Activated T-cell treated with anti-CD3 and anti-CD28 coated beads, Interleukin-2, amount 50 U/mL, for 24 hours (primary cell): ENCODE results near the gene DIS3L.
"Not testable (repeated sequence)": the region's sequence is repeated elsewhere in the genome, so short reads cannot be mapped to it uniquely, and the experiment has no call there.

ENCODE experiments used
- DNase-seq: peaks from one replicate; pipeline ENCODE4 v3.0.0-alpha.2; 2020
- H3K27ac Mint-ChIP-seq: 2 replicates; pipeline ENCODE4 v1.8.0; 2020; ENCODE audit warnings: mild to moderate bottlenecking, mixed read lengths
- H3K27me3 Mint-ChIP-seq: 2 replicates; pipeline ENCODE4 v1.8.0; 2020; ENCODE audit warnings: mixed read lengths
- H3K36me3 Mint-ChIP-seq: 2 replicates; pipeline ENCODE4 v1.8.0; 2020; ENCODE audit warnings: low read depth, mixed read lengths
- H3K4me1 Mint-ChIP-seq: 2 replicates; pipeline ENCODE4 v1.8.0; 2020; ENCODE audit warnings: low read depth, mixed read lengths
- H3K4me3 Mint-ChIP-seq: 2 replicates; pipeline ENCODE4 v1.8.0; 2020; ENCODE audit warnings: mild to moderate bottlenecking, moderate library complexity, mixed read lengths
- H3K9me3 Mint-ChIP-seq: 2 replicates; pipeline ENCODE4 v1.8.0; 2020; ENCODE audit warnings: mixed read lengths

Gene DIS3L

DNA sequence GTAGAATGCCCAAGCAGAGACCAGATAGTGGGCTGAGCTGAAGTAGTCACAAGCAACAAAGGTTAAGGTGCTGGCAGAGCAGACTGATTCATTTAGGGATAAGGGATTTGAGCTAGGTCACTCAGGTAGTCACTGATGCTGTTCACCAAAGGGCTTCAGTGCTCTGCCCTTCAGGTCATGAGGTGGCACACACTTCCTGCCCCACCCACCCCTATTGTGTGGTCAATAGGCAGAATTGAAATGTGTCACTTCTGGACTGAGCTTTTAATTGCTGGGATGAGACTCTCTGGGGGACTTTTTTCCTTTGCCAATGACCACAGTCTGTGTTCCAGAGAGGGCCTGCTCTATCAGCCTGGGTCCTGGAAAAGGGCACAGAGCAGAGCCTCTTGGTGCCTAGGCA is 2.9 kb upstream of the DIS3L start:
- peak overlapping the region; percentile 23 for H3K27ac Mint-ChIP-seq
- H3K27me3 Mint-ChIP-seq = no peaks in the 10 kb centered on the region
- no peak for DNase-seq
- peaks cover 21% of the 10 kb centered on the region for H3K36me3 Mint-ChIP-seq
- H3K4me3 Mint-ChIP-seq = no peak overlapping the region
- H3K9me3 Mint-ChIP-seq = no peaks in the 10 kb centered on the region
- peaks cover 39% of the 10 kb centered on the region for H3K4me1 Mint-ChIP-seq

DNA sequence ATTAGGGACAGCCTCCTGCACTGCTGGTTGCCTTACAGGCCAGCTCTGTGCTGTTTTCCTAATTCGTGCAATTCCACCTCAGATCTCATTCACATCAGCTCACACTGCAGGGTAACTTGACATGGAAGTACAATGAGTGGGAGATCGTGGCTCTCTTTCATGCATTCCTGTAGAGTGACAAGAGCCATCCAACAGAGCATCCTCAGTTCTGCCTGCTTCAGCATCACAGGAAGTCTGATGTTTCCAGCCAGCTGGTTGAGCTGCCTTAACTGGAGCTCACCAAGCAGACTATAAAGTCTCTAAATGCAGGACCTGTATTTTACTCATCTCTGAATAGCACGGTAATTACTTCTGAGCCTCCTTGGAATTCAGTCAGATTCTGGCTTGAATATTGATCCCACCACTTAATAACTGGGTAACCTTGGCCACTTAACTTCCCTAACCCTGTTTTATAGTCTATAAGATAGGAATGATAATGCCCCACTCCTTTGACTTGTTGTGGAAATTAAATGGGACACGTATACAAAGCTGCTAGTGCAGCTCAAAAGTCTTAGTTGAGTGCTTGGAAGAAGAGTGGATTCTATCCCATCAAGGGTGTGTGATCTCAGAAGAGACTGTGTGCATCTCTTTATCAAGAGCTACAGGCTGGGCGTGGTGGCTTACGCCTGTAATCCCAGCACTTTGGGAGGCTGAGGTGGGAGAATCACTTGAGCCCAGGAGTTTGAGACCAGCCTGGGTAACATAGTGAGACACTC is 1.4 kb upstream of the DIS3L start:
- Mint-ChIP-seq H3K4me3 (peak overlapping the region; percentile 83), H3K27ac (peak overlapping the region; percentile 93), H3K27me3 (no peaks in the 10 kb centered on the region), H3K9me3 (no peaks in the 10 kb centered on the region), H3K36me3 (peaks cover 35% of the 10 kb centered on the region), H3K4me1 (peaks cover 52% of the 10 kb centered on the region)
- no peak for DNase-seq

DNA sequence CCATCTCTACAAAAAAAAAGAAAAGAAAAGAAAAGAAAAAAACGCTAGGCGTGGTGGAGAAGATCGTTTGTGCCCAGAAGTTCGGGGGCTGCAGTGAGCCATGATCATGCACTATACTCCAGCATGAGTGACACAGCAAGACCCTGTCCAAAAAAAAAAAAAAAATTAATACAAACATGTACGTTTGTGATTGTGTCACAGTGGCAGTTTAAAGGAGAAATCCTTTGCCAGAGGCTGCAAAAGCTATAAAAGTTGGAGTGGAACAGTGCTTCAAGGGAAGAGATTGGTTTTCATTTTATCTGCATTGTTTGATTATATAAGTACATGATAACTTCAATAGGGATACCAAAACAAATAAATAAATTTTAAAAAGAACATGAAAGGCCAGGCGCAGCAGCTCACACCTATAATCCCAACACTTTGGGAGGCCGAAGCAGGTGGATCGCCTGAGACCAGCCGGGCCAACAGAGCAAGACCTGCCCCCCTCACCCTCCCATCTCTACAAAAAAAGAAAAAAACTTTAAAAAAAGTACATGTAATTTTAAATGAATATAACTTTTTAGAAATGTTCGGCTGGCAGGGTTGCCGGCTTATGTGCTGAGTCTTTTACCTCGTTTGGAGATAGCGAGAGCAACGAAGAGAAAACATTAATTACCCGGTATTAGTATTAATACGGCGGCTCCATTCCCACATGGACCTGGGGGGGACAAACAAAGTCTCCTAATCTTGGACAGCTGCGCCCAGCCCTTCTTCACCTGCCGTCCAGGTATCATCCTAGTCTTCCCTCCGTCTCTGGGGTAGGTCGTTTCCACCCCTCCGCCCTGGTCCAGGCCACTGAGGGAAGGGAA is 573 bp upstream of the DIS3L start:
- H3K27ac Mint-ChIP-seq = peak overlapping the region; percentile 93
- peaks cover 53% of the 10 kb centered on the region for H3K4me1 Mint-ChIP-seq
- H3K4me3 Mint-ChIP-seq = peak overlapping the region; percentile 83
- no peaks in the 10 kb centered on the region for H3K27me3 Mint-ChIP-seq
- H3K9me3 Mint-ChIP-seq = no peaks in the 10 kb centered on the region
- DNase-seq = no peak
- peaks cover 40% of the 10 kb centered on the region for H3K36me3 Mint-ChIP-seq

DNA sequence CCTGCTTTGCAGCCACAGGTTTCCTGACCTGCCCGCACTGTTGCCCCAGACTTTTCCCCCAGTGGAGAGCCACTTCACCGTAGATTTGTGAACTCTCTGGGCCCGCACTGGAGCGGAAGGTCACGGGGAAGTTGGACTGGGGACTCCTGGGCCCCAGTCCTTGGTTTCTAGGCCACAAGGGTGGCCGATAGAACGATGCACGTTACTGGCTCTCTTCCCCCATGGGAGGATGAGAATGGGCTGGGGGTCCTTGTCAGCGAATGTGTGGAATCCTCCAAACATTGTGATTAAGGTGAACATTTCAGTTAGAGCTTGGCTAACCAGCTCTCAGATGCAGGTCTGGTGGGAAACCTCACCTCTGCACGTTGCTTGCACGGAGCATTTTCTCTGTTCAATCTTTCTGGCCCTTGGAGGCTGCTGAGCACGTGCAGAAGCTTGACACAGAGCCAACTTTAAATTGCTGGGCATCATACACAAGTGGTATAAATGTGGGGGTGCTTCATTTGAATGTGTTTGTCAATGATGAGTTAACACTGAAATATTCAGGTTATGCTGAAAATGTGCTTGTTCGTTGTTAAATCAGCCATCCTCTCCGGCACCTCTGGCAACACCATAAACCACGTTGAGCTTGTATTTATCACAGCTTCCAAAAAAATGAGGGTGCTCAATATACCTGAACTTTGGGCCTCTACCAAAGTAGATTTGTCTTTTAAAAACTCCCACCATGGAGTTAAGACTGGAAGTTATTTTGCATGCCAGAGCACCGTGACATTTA is 976 bp downstream of the DIS3L start:
- H3K27ac Mint-ChIP-seq = peak overlapping the region; percentile 95
- DNase-seq = no peak
- H3K4me3 Mint-ChIP-seq = peak overlapping the region; percentile 88
- peaks cover 53% of the 10 kb centered on the region for H3K36me3 Mint-ChIP-seq
- peaks cover 53% of the 10 kb centered on the region for H3K4me1 Mint-ChIP-seq
- H3K27me3 Mint-ChIP-seq = no peaks in the 10 kb centered on the region
- H3K9me3 Mint-ChIP-seq = no peaks in the 10 kb centered on the region

DNA sequence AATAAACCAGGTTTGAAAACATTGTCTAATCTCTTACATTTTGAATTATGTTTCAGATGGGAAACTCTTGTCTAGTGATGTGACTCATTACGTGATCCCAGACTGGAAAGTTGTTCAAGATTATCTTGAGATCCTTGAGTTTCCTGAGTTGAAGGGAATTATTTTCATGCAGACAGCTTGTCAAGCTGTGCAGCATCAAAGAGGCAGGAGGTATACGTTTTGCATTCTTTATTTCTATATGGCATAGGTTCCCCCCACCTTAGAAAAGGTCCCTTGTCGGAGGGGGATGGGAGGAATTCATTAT is 1.5 kb downstream of the DIS3L start:
- no peaks in the 10 kb centered on the region for H3K27me3 Mint-ChIP-seq
- no peaks in the 10 kb centered on the region for H3K9me3 Mint-ChIP-seq
- peaks cover 55% of the 10 kb centered on the region for H3K36me3 Mint-ChIP-seq
- peaks cover 53% of the 10 kb centered on the region for H3K4me1 Mint-ChIP-seq
- peak overlapping the region; percentile 88 for H3K4me3 Mint-ChIP-seq
- no peak for DNase-seq
- peak overlapping the region; percentile 95 for H3K27ac Mint-ChIP-seq

DNA sequence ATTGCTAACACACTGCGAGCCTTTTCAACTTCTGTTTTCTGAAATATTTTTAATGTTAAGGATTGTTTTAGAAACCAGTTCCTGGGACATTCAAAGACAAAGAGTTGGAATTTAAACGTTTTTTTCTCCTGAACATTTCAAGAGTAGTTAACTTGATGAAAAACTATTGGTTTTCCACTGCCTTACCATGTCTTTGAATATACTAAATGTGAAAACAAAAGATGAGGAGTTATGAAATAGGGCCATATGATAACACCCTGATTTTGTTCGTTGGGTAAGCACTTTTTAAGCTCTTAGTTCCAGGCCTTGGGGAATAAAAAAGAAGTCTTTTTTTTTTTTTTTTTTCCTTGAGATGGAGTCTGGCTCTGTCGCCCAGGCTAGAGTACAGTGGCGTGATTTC is 2.8 kb downstream of the DIS3L start:
- Mint-ChIP-seq H3K27ac (no peak overlapping the region), H3K27me3 (no peaks in the 10 kb centered on the region), H3K4me3 (no peak overlapping the region), H3K4me1 (peaks cover 43% of the 10 kb centered on the region), H3K9me3 (no peaks in the 10 kb centered on the region), H3K36me3 (peaks cover 66% of the 10 kb centered on the region)
- no peak for DNase-seq

DNA sequence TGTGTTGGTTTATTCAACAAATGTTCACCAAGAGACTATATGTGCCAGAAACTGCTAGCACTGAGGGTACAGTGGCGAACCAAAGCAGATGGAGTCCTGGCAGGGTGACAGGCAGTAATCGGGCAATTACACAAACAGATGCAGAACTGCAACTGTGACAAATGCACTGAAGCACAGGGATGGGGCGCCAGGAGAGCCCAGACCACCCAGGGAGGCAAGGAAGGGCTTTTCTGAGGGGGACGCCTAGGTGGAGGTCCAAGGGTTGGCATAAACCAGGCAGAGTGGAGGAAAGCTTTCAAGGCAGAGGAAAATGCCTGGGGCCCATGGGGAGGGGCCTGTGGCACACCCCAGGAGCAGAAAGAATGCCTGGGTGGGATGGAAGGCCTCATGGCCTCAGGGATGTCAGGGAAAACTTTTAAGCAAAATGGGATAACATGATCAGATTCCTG is 5.5 kb downstream of the DIS3L start:
- peak overlapping the region; percentile 57 for H3K27ac Mint-ChIP-seq
- H3K27me3 Mint-ChIP-seq = no peaks in the 10 kb centered on the region

DNA sequence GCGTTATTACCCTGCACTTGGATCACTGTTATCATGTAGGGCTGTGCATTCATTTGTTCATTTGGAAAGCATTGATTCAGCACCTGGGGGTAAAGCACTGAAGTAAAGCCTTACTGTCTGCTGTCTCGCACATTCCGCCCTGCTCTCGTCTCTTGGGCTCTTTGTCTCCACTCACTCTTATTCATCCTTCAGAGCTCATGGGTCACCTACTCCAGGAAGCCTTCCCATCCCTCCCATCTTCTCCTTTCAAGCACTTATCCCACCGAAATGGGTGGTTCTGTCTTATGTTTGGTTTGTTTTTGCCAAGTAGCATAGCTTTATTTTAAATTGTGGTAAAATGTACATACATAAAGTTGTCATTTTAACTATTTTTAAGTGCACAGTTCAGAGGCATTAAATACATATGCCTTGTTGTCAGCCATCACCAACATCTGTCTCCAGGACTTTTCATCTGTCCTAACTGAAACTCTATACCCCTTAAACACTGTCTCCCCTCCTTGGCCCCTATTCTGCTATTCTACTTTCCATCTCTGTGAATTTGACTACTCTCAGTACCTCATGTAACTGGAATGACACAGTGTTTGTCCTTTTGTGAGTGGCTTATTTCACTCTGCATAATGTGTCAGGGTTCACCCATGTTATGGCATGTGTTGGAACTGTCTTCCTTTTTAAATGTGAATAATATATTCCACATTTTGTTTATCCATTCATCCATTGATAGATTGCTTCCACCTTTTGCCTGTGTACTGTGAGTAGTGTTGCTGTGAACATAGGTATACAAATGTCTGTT is 9.3 kb downstream of the DIS3L start:
- H3K27ac Mint-ChIP-seq = no peak overlapping the region
- no peaks in the 10 kb centered on the region for H3K27me3 Mint-ChIP-seq
- H3K4me1 Mint-ChIP-seq = peaks cover under 1% of the 10 kb centered on the region
- peaks cover 65% of the 10 kb centered on the region for H3K36me3 Mint-ChIP-seq
- H3K9me3 Mint-ChIP-seq = no peaks in the 10 kb centered on the region
- H3K4me3 Mint-ChIP-seq = no peak overlapping the region
- no peak for DNase-seq

More for the DNA sequence above, 5.5 kb downstream of the DIS3L start:
- no peaks in the 10 kb centered on the region for H3K9me3 Mint-ChIP-seq
- H3K4me1 Mint-ChIP-seq = peaks cover 30% of the 10 kb centered on the region
- DNase-seq = no peak
- no peak overlapping the region for H3K4me3 Mint-ChIP-seq
- H3K36me3 Mint-ChIP-seq = peaks cover 76% of the 10 kb centered on the region

DNA sequence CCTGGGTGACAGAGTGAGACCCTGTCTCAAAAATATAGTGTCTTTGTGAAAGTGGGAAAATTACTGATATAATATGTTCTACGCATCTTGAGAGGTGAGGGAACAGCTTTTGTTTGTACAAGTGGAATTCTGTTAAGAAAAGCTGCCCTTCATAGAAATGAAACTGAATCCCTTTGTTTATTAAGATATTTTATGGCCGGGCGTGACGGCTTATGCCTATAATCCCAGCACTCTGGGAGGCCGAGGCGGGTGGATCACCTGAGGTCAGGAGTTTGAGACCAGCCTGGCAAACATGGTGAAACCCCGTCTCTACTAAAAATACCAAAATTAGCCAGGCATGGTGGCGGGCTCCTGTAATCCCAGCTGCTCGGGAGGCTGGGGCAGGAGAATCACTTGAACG is 11.1 kb downstream of the DIS3L start:
- not testable (repeated sequence) for DNase-seq, H3K27ac Mint-ChIP-seq, H3K27me3 Mint-ChIP-seq, H3K4me1 Mint-ChIP-seq, H3K9me3 Mint-ChIP-seq, H3K4me3 Mint-ChIP-seq
- peaks cover 66% of the 10 kb centered on the region for H3K36me3 Mint-ChIP-seq

DNA sequence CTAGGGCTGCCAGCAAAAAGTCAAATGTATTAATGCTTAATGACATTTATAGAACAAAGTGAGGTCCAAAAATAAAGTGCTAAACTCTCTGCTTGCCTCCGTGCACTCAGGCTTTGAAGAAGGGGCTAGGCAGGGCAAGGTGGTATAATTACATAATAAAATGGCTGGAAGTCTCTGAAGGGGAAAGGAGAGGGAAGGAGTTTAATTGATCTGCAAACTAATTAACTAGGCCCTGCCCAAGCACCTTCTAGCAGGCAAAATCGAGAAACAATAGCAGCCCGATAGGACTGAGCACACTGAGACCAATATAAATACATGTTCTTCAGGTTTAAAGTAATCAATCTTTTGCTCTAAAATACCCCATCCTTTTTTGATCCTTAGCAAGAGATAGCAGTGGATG is 13.0 kb downstream of the DIS3L start:
- no peaks in the 10 kb centered on the region for H3K9me3 Mint-ChIP-seq
- H3K4me1 Mint-ChIP-seq = peaks cover 2% of the 10 kb centered on the region
- no peak for DNase-seq
- H3K36me3 Mint-ChIP-seq = peaks cover 72% of the 10 kb centered on the region
- no peak overlapping the region for H3K4me3 Mint-ChIP-seq
- no peaks in the 10 kb centered on the region for H3K27me3 Mint-ChIP-seq
- H3K27ac Mint-ChIP-seq = no peak overlapping the region

DNA sequence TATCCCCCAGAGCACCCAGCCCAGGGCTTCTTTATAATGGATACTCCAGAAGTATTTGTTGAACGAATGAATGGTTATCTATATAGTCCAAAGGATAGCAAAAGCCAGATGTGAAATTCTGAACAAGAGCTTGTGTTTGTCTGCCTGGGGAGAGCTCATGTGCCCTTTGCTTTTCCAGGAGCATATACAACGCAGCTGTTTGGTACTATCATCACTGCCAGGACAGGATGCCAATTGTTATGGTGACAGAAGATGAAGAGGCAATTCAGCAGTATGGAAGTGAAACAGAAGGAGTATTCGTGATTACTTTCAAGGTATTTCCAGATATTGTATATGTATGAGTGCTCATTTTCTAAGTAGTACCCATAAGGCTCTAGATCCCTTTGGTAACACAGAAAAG is 15.2 kb downstream of the DIS3L start:
- Mint-ChIP-seq H3K4me1 (peaks cover 9% of the 10 kb centered on the region), H3K27ac (no peak overlapping the region), H3K27me3 (no peaks in the 10 kb centered on the region), H3K36me3 (peaks cover 75% of the 10 kb centered on the region), H3K4me3 (no peak overlapping the region), H3K9me3 (no peaks in the 10 kb centered on the region)
- DNase-seq = no peak

DNA sequence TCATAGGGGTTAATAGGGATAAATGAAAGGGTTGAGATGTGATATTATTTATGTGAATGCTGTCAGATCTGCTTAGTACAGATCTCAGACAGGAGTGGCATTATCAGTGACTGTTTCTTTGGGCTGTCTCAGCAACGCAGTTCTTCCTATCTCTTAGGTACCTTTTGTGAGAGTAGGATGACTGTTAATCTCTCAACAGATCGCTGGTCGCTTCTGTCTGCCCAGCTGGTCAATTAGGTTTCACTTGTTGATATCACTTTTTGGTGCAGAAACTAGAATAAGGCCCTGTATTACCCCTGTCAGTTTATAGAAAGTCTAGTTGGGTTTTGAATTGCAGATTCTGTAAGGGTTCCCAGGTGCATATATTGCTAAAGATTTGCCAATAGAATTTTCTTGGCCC is 16.5 kb downstream of the DIS3L start:
- Mint-ChIP-seq H3K27ac (peak overlapping the region; percentile 5), H3K36me3 (peaks cover 87% of the 10 kb centered on the region), H3K27me3 (no peaks in the 10 kb centered on the region), H3K4me3 (no peak overlapping the region), H3K4me1 (peaks cover 9% of the 10 kb centered on the region), H3K9me3 (no peaks in the 10 kb centered on the region)
- DNase-seq = no peak

DNA sequence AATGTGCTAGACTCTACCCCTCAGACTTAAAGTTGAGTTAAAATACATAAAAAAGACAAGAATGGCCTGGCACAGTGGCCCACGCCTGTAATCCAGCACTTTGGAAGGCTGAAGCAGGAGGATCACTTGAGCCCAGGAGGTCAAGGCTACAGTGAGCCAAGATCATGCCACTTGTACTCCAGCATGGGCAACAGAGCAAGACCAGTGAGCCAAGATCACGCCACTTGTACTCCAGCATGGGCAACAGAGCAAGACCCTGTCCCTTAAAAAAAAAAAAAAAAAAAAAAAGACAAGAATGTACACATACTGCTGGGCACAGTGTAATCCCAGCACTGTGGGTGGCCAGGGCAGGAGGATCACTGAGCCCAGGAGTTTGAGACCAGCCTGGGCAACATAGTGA is 17.4 kb downstream of the DIS3L start:
- no peak overlapping the region for H3K27ac Mint-ChIP-seq
- no peaks in the 10 kb centered on the region for H3K9me3 Mint-ChIP-seq
- no peak overlapping the region for H3K4me3 Mint-ChIP-seq
- peaks cover 90% of the 10 kb centered on the region for H3K36me3 Mint-ChIP-seq
- no peaks in the 10 kb centered on the region for H3K27me3 Mint-ChIP-seq
- peaks cover 9% of the 10 kb centered on the region for H3K4me1 Mint-ChIP-seq
- no peak for DNase-seq

DNA sequence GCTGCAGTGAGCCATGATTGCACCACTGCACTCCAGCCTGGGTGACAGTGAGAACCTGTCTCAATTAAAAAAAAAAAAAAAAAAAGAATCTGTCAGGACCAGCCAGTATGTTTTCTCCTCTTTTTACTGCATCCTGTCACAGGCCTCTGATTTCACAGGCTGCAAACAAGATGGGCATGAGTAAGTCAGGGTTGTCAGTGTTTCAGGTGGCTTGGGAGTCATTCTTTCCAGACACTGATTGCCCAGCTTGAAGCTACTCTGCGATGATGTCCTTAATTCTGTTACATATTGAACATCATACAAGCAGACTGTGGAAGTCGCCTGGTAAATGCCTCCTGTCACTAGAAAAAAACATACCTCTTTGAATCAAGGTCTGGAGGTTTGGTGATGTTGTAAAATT is 18.8 kb downstream of the DIS3L start:
- Mint-ChIP-seq H3K4me1 (peaks cover 9% of the 10 kb centered on the region), H3K27ac (peak overlapping the region; percentile 71), H3K4me3 (no peak overlapping the region), H3K9me3 (no peaks in the 10 kb centered on the region), H3K36me3 (peaks cover 90% of the 10 kb centered on the region), H3K27me3 (no peaks in the 10 kb centered on the region)
- no peak for DNase-seq
